Heart left ventricle (tissue), 16 donors: ENCODE results near the gene FAM20B. TPM values are rescaled to one million over a fixed set of nuclear protein-coding genes. Genes with fewer than 3 reads are reported as not detected.
A peak's percentile ranks its signal among the peaks of the same experiment; 100 is the strongest.
"Not testable (repeated sequence)": the region's sequence is repeated elsewhere in the genome, so short reads cannot be mapped to it uniquely, and the experiment has no call there.

ENCODE experiments used
- ATAC-seq, 4 donors: fragments of 200-7000 bp; cut with Tn5 transposase; one replicate each; pipeline ENCODE4 v1.9.1; 2020 to 2022; ENCODE audit warnings: moderate library complexity in 4 of 4, mild to moderate bottlenecking in 3 of 4, moderate number of reproducible peaks in 1 of 4
- DNase-seq, 5 donors: peaks; one replicate each; pipeline ENCODE4 v3.0.0-alpha.2; 2020
- H3K27ac ChIP-seq, 12 donors: fragments of 200-600 bp; sonication (generic) in 4 of 12; one replicate each; pipeline versions ENCODE4 v1.5.0 to v1.8.0; 2016 to 2022; ENCODE audit warnings: mild to moderate bottlenecking in 2 of 12
- H3K27me3 ChIP-seq, 9 donors: fragments of 200-600 bp; sonication (generic) in 2 of 9; one replicate each; pipeline versions ENCODE4 v1.5.1 to v1.8.0; 2016 to 2022; ENCODE audit warnings: mild to moderate bottlenecking in 3 of 9
- H3K36me3 ChIP-seq, 9 donors: fragments of 200-600 bp; sonication (generic) in 2 of 9; one replicate each; pipeline versions ENCODE4 v1.5.0 to v1.8.0; 2018 to 2022; ENCODE audit warnings: mild to moderate bottlenecking in 2 of 9
- H3K4me1 ChIP-seq, 12 donors: fragments of 200-600 bp; sonication (generic) in 4 of 12; one replicate each; pipeline versions ENCODE4 v1.5.0 to v1.8.0; 2016 to 2022; ENCODE audit warnings: mild to moderate bottlenecking in 3 of 12
- H3K4me3 ChIP-seq, 12 donors: fragments of 200-600 bp; sonication (generic) in 4 of 12; one replicate each; pipeline versions ENCODE4 v1.5.0 to v1.8.0; 2017 to 2022; ENCODE audit warnings: mild to moderate bottlenecking in 9 of 12, moderate library complexity in 4 of 12
- H3K9me3 ChIP-seq, 12 donors: fragments of 200-600 bp; sonication (generic) in 4 of 12; one replicate each; pipeline versions ENCODE4 v1.5.0 to v1.8.0; 2016 to 2022; ENCODE audit warnings: mild to moderate bottlenecking in 1 of 12
- CTCF ChIP-seq, 12 donors: fragments of 200-600 bp; sonication (generic) in 4 of 12; IDR thresholded peaks; one replicate each; pipeline versions ENCODE4 v1.5.0 to v1.8.0; 2018 to 2022; ENCODE audit warnings: antibody characterized with exemption in 12 of 12, mild to moderate bottlenecking in 5 of 12
- POLR2A ChIP-seq, 2 donors: fragments of 450-650 bp; IDR thresholded peaks; one replicate each; pipeline ENCODE4 v1.6.1; 2017; ENCODE audit warnings: antibody characterized with exemption in 2 of 2, mild to moderate bottlenecking in 2 of 2, moderate library complexity in 2 of 2
- WGBS, 4 donors: extraction: QIAGEN DNeasy Blood & Tissue Kit in 2 of 4; methylation state at CpG; one replicate each; pipeline versions ENCODE4 v1.1.5 to v1.1.7; 2013 to 2018; 5-methylcytosine and 5-hydroxymethylcytosine counted together
- intact Hi-C, 10 donors: fragments of 100-400 bp; cut with DNase I; formaldehyde crosslinking; loops; one replicate each; pipeline versions ENCODE4 v1.11.1 to v1.14.2; 2022
- long read RNA-seq, 3 donors: library from polyadenylated mRNA; unstranded; transcript quantifications; one replicate each; pipeline ENCODE4 v2.0.0, GENCODE V29; 2020 to 2021
- polyA plus RNA-seq, 2 donors: library from polyadenylated mRNA; stranded (reverse); fragments of 200-250 nt; gene quantifications; one replicate each; pipeline ENCODE4 v1.2.3, GENCODE V29; 2013
- total RNA-seq, 9 donors: library from RNA; depleted of rRNA in 2 of 9; stranded (reverse); fragments of >200 nt in 2 of 9; fragmentation: NEBNext Ultra II Directional in 3 of 9; extraction: Animal tissue kit (Norgen Biotek cat#: 25700) in 3 of 9; gene quantifications; one replicate each; pipeline versions ENCODE4 v1.1.0 to v1.2.4, GENCODE V29; 2016 to 2023
- donor health status: ischemic (EF 13 %, LVEDD 7.1; RV severe dilation, severe dysfunction).
- donor health status: healthy with polysubstance abuse.
- donor health status: DM: no; HTN: yes; CAD: no.
- donor health status: DM: no; HTN: no; CAD: no.
- donor health status: ischemic (EF 25% LVEDD 6.9; RV normal size, moderate dysfunction).
- donor health status: ischemic (EF 25% LVEDD 5.7; RV mildly dilated, moderate dysfunction).
- donor health status: healthy.
- donor health status: DM: yes; HTN: yes; CAD: no.
- donor health status: ischemic (EF 35%, LVEDD 5.7; RV mildly dilated, moderate dysfunction).
- donor health status: nonischemic (EF 11% LVEDD 7.7; RV severe dilation, severe dysfunction).
- donor health status: DM: yes; HTN: yes; CAD: no.
- donor health status: PGD.
- donor health status: ischemic (EF 29% LVEDD 5.4; RV normal size, mild dysfunction).
- donor health status: nonischemic (EF 23%, LVEDD 6.1; RV moderate dilation, normal function).

The FAM20B gene, protein sequence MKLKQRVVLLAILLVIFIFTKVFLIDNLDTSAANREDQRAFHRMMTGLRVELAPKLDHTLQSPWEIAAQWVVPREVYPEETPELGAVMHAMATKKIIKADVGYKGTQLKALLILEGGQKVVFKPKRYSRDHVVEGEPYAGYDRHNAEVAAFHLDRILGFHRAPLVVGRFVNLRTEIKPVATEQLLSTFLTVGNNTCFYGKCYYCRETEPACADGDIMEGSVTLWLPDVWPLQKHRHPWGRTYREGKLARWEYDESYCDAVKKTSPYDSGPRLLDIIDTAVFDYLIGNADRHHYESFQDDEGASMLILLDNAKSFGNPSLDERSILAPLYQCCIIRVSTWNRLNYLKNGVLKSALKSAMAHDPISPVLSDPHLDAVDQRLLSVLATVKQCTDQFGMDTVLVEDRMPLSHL
- total RNA-seq: 10 to 100 TPM; 38.4 to 70.1 (median 58.0) TPM
- polyA plus RNA-seq: 10 to 100 TPM; 13.8 to 49.2 TPM
- long read RNA-seq, donor 1, full-length matches to known transcripts: 2 of 8 reads
- long read RNA-seq, donor 1, partial matches to known transcripts: 5 of 8 reads
- long read RNA-seq, donor 1, other reads (novel, unspliced or antisense): 1 of 8 reads
- long read RNA-seq, donor 2, full-length matches to known transcripts: 2 of 9 reads
- long read RNA-seq, donor 2, partial matches to known transcripts: 0 of 9 reads
- long read RNA-seq, donor 2, other reads (novel, unspliced or antisense): 7 of 9 reads
- long read RNA-seq, donor 3, full-length matches to known transcripts: 4 of 12 reads
- long read RNA-seq, donor 3, partial matches to known transcripts: 0 of 12 reads
- long read RNA-seq, donor 3, other reads (novel, unspliced or antisense): 8 of 12 reads

DNA sequence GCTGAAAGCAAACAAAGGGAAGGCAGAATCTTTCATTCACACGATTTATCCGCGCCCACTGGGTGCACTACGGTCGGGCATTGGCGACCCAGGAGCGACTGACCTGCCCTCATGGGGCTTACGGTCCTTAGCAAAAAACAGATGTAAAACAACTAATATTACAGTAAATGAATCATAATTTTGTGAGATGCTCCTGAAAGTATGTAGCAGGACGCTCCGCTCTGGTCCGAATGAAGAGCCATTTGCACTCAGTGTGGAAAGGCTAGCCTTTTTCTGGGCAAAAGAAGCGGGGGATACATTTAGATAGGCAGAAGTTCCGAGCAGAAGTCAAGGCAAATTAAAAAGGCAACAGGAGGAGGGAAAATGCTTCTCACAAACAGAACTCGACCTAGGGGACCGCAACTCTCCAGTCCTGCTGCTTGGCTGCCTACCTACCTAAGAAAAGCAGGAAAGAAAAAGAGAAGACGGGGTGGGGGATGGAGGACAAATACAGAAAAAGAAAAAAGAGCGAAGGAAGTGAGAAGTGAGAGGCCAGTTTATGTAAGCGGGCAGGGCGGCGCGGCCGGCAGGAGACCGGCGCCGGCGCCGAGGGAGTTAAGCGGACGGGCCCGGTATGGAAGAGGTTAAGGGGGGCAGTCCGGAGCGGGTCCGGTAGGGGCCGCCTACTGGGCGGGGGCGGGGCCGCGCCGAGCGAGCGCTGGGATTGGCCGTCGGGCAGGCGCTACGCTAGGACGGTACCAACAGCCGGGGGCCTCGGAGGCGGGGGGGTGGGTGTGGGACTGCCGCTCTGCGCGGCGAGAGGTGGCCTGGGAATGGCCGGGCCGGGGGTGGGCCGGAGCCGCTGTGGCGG lies at the start of gene FAM20B:
FAM20B (plus strand) TSS at position 770 of the 850 bp plus-strand sequence. CDS start 17,954 bp downstream, outside the sequence.
- Histone ChIP-seq H3K9me3 (no peaks in the 10 kb centered on the region), H3K4me1 (peaks cover 0 to 46% (median 27%) of the 10 kb centered on the region in 12 donors), H3K27me3 (no peaks in the 10 kb centered on the region), H3K4me3 (peak within 1 kb of the TSS; percentile 68 to 98 (median 88)), H3K27ac (peak within 1 kb of the TSS; percentile 84 to 97 (median 94)), H3K36me3 (no peaks in the 10 kb centered on the region)
- TF ChIP-seq POLR2A (IDR thresholded peaks at IDR 0.05) (no peak), CTCF (IDR thresholded peaks at IDR 0.05) (peak in 1 of 12 donors; percentile 14)
- ATAC-seq: peak; percentile 95 to 98 (median 96)
- WGBS, 4 donors: 15 to 19% (median 16%) methylated on average over 49 to 58 of the region's 58 CpGs
- DNase-seq: peak; percentile 96 to 98 (median 96)
- intact Hi-C loops: loop anchor here in 1 of 10 donors (5.0 kb wide), 1 partner anchor 342 kb away; the partner anchor contains the start of gene AXDND1

DNA sequence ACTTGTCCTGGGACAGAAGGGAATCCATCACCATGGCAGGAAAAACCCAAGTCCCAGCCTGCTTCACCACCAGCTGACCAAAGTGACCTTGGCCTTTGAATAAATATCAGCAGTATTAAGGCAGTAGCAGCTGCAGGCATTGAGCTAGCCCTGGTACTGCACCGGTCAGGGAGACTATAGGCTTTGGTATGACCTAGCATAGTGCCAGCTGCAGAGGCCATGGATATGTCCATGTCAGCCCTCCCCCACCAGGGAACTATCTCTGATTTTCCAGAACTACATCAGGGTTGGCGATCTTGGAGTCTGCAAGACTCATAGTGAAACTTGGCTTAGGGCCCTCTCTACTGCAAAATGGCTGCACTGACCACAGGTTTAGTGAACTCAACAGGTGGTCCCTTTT lies 49.2 kb upstream of the FAM20B start:
- TF ChIP-seq POLR2A (IDR thresholded peaks at IDR 0.05): no peak
- no peak for TF ChIP-seq CTCF (IDR thresholded peaks at IDR 0.05)
- no peak for ATAC-seq
- H3K4me3 ChIP-seq: no peak overlapping the region
- H3K9me3 ChIP-seq: peaks cover 0 to 54% (median 22%) of the 10 kb centered on the region in 12 donors
- no peaks in the 10 kb centered on the region for H3K27me3 ChIP-seq
- 50 to 75% (median 66%) methylated on average over 2 of the region's 2 CpGs for WGBS, 4 donors
- DNase-seq: no peak
- no peaks in the 10 kb centered on the region for H3K36me3 ChIP-seq
- intact Hi-C loops: no loop called here
- no peak overlapping the region for H3K27ac ChIP-seq
- H3K4me1 ChIP-seq: peaks cover 0 to 17% (median 4%) of the 10 kb centered on the region in 12 donors

DNA sequence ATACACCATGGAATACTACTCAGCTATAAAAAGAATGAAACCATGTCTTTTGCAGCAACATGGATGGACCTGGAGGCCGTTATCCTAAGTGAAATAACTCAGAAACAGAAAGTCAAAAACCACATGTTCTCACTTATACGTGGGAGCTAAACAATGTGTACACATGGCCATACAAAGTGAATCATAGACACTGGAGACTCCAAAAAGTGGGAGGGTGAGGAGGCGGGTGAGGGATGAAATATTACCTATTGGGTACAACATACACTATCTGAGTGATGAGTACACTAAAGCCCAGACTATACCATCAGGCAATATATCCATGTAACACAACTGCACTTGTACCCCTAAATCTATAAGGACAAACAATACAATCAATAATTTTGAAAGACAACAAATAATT lies 39.5 kb upstream of the FAM20B start:
- no peak for ATAC-seq
- TF ChIP-seq POLR2A (IDR thresholded peaks at IDR 0.05) (no peak), CTCF (IDR thresholded peaks at IDR 0.05) (no peak)
- WGBS, 4 donors: 78 to 91% (median 80%) methylated on average over 3 of the region's 3 CpGs

DNA sequence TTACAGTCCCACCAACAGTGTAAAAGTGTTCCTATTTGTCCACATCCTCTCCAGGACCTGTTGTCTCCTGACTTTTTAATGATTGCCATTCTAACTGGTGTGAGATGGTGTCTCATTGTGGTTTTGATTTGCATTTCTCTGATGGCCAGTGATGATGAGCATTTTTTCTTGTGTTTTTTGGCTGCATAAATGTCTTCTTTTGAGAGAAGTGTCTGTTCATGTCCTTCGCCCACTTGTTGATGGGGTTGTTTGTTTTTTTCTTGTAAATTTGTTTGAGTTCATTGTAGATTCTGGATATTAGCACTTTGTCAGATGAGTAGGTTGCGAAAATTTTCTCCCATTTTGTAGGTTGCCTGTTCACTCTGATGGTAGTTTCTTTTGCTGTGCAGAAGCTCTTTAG lies 37.5 kb upstream of the FAM20B start:
- WGBS, 4 donors: 93 to 100% (median 96%) methylated on average over 1 to 2 of the region's 2 CpGs
- H3K27ac ChIP-seq, DNase-seq, ATAC-seq, H3K4me3 ChIP-seq, H3K36me3 ChIP-seq, H3K9me3 ChIP-seq, H3K4me1 ChIP-seq, intact Hi-C loops, H3K27me3 ChIP-seq: not testable (repeated sequence)

More for the DNA sequence above, 39.5 kb upstream of the FAM20B start:
- Histone ChIP-seq H3K4me1 (no peaks in the 10 kb centered on the region), H3K27ac (no peak overlapping the region), H3K9me3 (peaks cover 0 to 7% (median 0%) of the 10 kb centered on the region in 12 donors), H3K27me3 (no peaks in the 10 kb centered on the region), H3K4me3 (no peak overlapping the region), H3K36me3 (no peaks in the 10 kb centered on the region)
- intact Hi-C loops: no loop called here
- DNase-seq: no peak
